NCI-H2196 (cell line): Measurements from ENCODE around the gene CD34.
"Not testable (repeated sequence)": the region's sequence is repeated elsewhere in the genome, so short reads cannot be mapped to it uniquely, and the experiment has no call there.

Experiments
- DNase-seq: peaks from one replicate; lab custom pipeline; 2025; ENCODE audit not compliant: unreplicated experiment; lab: John Stamatoyannopoulos, UW

Gene CD34

GRCh38 chr1:207933205-207933800, 22.4 kb upstream of the CD34 start:
- no peak for DNase-seq

GRCh38 chr1:207926984-207927383, 16.1 kb upstream of the CD34 start:
- DNase-seq = no peak

- not testable (repeated sequence) for DNase-seq
Observed at GRCh38 chr1:207925969-207926368, 15.0 kb upstream of the CD34 start.

- DNase-seq = peak; percentile 20
Observed at GRCh38 chr1:207925210-207925609, 14.3 kb upstream of the CD34 start.

- DNase-seq = no peak
Observed at GRCh38 chr1:207923561-207923960, 12.6 kb upstream of the CD34 start.

GRCh38 chr1:207923121-207923520, 12.2 kb upstream of the CD34 start:
- no peak for DNase-seq

- DNase-seq = no peak
Observed at GRCh38 chr1:207922554-207922953, 11.6 kb upstream of the CD34 start.

GRCh38 chr1:207921321-207921720, 10.4 kb upstream of the CD34 start:
- no peak for DNase-seq

- no peak for DNase-seq
Observed at GRCh38 chr1:207920444-207921021, 9.6 kb upstream of the CD34 start.

- DNase-seq = no peak
Observed at GRCh38 chr1:207919523-207920170, 8.7 kb upstream of the CD34 start.

GRCh38 chr1:207918581-207918980, 7.7 kb upstream of the CD34 start:
- no peak for DNase-seq

GRCh38 chr1:207918011-207918410, 7.1 kb upstream of the CD34 start:
- DNase-seq = no peak

GRCh38 chr1:207917080-207917479, 6.2 kb upstream of the CD34 start:
- DNase-seq = no peak

GRCh38 chr1:207913951-207914350, 3.0 kb upstream of the CD34 start:
- DNase-seq = no peak

- DNase-seq = no peak
Observed at GRCh38 chr1:207911856-207912760, 1.2 kb upstream of the CD34 start.

GRCh38 chr1:207909687-207910086, 1.2 kb downstream of the CD34 start:
- no peak for DNase-seq

- no peak for DNase-seq
Observed at GRCh38 chr1:207908107-207908734, 2.7 kb downstream of the CD34 start.

- no peak for DNase-seq
Observed at GRCh38 chr1:207904391-207904790, 6.5 kb downstream of the CD34 start.

GRCh38 chr1:207903767-207904166, 7.2 kb downstream of the CD34 start:
- DNase-seq = no peak

GRCh38 chr1:207903053-207903452, 7.9 kb downstream of the CD34 start:
- DNase-seq = no peak

GRCh38 chr1:207902566-207902965, 8.4 kb downstream of the CD34 start:
- no peak for DNase-seq
